Activated naive CD4-positive, alpha-beta T cell treated with anti-CD3 and anti-CD28 coated beads, Interleukin-2, amount 50 U/mL, for 16 hours (primary cell): ENCODE measurements around the gene CARD11.
"Not testable (repeated sequence)": the region's sequence is repeated elsewhere in the genome, so short reads cannot be mapped to it uniquely, and the experiment has no call there.

Experiments
- DNase-seq: peaks from one replicate; pipeline ENCODE4 v3.0.0-alpha.2; 2020

The CARD11 gene

GRCh38 chr7:2922866-2923265 lies 120.8 kb downstream of the CARD11 start:
- no peak for DNase-seq

- DNase-seq, result no peak
Measured at GRCh38 chr7:2922348-2922691, 121.3 kb downstream of the CARD11 start.

- no peak for DNase-seq
Measured at GRCh38 chr7:2921653-2922347, 121.9 kb downstream of the CARD11 start.

GRCh38 chr7:2920956-2921652 lies 122.6 kb downstream of the CARD11 start:
- no peak for DNase-seq

GRCh38 chr7:2920480-2920879 lies 123.2 kb downstream of the CARD11 start:
- not testable (repeated sequence) for DNase-seq

- DNase-seq, result no peak
Measured at GRCh38 chr7:2920041-2920440, 123.6 kb downstream of the CARD11 start.

- no peak for DNase-seq
Measured at GRCh38 chr7:2919256-2919655, 124.4 kb downstream of the CARD11 start.

GRCh38 chr7:2918406-2918805 lies 125.3 kb downstream of the CARD11 start:
- DNase-seq, result no peak

- no peak for DNase-seq
Measured at GRCh38 chr7:2915023-2915422, 128.6 kb downstream of the CARD11 start.

- DNase-seq, result no peak
Measured at GRCh38 chr7:2913760-2914387, 129.8 kb downstream of the CARD11 start.

- no peak for DNase-seq
Measured at GRCh38 chr7:2912684-2913439, 130.8 kb downstream of the CARD11 start.

GRCh38 chr7:2911466-2911865 lies 132.2 kb downstream of the CARD11 start:
- DNase-seq, result no peak

- no peak for DNase-seq
Measured at GRCh38 chr7:2909471-2910039, 134.1 kb downstream of the CARD11 start.

GRCh38 chr7:2909043-2909442 lies 134.6 kb downstream of the CARD11 start:
- DNase-seq, result no peak

GRCh38 chr7:2908103-2908683 lies 135.5 kb downstream of the CARD11 start:
- no peak for DNase-seq

GRCh38 chr7:2906197-2906931 lies 137.3 kb downstream of the CARD11 start:
- DNase-seq, result no peak

- no peak for DNase-seq
Measured at GRCh38 chr7:2905500-2905899, 138.2 kb downstream of the CARD11 start.

- DNase-seq, result no peak
Measured at GRCh38 chr7:2905027-2905426, 138.6 kb downstream of the CARD11 start.

GRCh38 chr7:2904202-2904601 lies 139.5 kb downstream of the CARD11 start:
- DNase-seq, result no peak

- no peak for DNase-seq
Measured at GRCh38 chr7:2903682-2904162, 139.9 kb downstream of the CARD11 start.

- no peak for DNase-seq
Measured at GRCh38 chr7:2897023-2897422, 146.6 kb downstream of the CARD11 start.

GRCh38 chr7:2896131-2896530 lies 147.5 kb downstream of the CARD11 start:
- DNase-seq, result no peak
